Measurements from ENCODE around the gene MACROD2. TPM values are rescaled to one million over a fixed set of nuclear protein-coding genes. Genes with fewer than 3 reads are reported as not detected.

Gene MACROD2
- polyA plus RNA-seq (2011; rRNA removed), result 0.65 and 0.96 TPM in 2 replicates
- 0.43 and 0.53 TPM in 2 replicates for polyA plus RNA-seq (2012; cell fraction: cytosol; rRNA removed)
- polyA plus RNA-seq (2012; cell fraction: nucleus; rRNA removed), result 0.36 and 1.7 TPM in 2 replicates
- 0.71 to 1.3 TPM (median 1.2 TPM) in 3 replicates for polyA plus RNA-seq (2017; fragmentation: RNase III; extraction: RNeasy Plus Mini Kit Qiagen cat#74134 plus additional on column Dnase treatment)
- 2.1 and 2.3 TPM in 2 replicates for polyA minus RNA-seq (2011; rRNA and poly(A)+ RNA removed)

DNA sequence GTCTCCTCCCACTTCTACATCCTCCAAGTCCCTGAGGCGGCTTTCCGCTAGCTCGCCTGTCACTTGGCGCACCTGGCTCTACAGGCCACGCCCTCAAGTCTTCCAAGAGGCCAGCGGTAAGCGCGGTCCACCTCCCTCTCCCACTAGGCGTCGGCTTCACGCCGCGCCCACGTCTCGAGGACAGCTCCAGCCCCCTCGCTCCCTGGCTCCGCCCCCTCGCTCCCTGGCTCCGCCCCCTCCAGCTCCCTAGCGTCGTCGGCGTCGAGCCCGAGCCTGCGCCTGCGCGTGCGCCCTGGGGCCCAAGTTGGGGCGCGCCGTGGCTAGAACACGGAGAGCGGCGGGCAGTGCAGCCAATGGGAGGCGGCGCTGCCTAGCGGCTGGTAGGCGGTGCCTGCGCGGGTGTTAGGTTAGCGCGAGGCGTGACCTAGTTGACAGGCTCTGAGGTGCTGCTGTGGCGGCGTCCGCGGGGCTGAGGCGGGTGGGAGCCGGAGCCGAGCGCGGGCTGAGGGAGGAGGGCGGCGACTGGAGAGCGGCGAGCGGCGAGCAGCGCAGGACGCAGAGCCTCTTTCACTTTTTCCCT is at the start of gene MACROD2:
Gene MACROD2, plus strand, starts transcription at position 431 of the 580 bp plus-strand sequence.
- Histone ChIP-seq H3K4me2 (peak within 1 kb of the TSS; percentile 88), H3K27ac (peak within 1 kb of the TSS; percentile 57 to 80), H3K4me1 (no peaks in the 10 kb centered on the region), H3K9me3 (peaks cover 25% of the 10 kb centered on the region), H3K4me3 (peak within 1 kb of the TSS; percentile 80)
- TF ChIP-seq, protein P1, sequence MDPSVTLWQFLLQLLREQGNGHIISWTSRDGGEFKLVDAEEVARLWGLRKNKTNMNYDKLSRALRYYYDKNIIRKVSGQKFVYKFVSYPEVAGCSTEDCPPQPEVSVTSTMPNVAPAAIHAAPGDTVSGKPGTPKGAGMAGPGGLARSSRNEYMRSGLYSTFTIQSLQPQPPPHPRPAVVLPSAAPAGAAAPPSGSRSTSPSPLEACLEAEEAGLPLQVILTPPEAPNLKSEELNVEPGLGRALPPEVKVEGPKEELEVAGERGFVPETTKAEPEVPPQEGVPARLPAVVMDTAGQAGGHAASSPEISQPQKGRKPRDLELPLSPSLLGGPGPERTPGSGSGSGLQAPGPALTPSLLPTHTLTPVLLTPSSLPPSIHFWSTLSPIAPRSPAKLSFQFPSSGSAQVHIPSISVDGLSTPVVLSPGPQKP (IDR thresholded peaks at IDR 0.05; ENCODE audit: low read depth, low read length), result no peak
- no peak for TF ChIP-seq EHF (CRISPR knock-in tag; IDR thresholded peaks at IDR 0.05)
- TF ChIP-seq PHF8 (IDR thresholded peaks at IDR 0.05; ENCODE audit: borderline replicate concordance, low read depth), result 0 out of 2 replicates have a peak, but pooled peaks have one; percentile 30
- TF ChIP-seq, protein P2, sequence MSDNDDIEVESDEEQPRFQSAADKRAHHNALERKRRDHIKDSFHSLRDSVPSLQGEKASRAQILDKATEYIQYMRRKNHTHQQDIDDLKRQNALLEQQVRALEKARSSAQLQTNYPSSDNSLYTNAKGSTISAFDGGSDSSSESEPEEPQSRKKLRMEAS (IDR thresholded peaks at IDR 0.05), result peak; percentile 90
- TF ChIP-seq FOSL2 (IDR thresholded peaks at IDR 0.05), result no peak
- no peak for TF ChIP-seq FOSL2 (CRISPR knock-in tag; IDR thresholded peaks at IDR 0.05)
- TF ChIP-seq EHMT2 (IDR thresholded peaks at IDR 0.05; ENCODE audit: low read depth), result no peak
- TF ChIP-seq CBX8 (IDR thresholded peaks at IDR 0.05), result no peak
- TF ChIP-seq RNF2 (IDR thresholded peaks at IDR 0.05; ENCODE audit: borderline replicate concordance, low read depth), result no peak
- TF ChIP-seq ZNF302 (CRISPR knock-in tag; IDR thresholded peaks at IDR 0.05), result no peak
- TF ChIP-seq, protein P3, sequence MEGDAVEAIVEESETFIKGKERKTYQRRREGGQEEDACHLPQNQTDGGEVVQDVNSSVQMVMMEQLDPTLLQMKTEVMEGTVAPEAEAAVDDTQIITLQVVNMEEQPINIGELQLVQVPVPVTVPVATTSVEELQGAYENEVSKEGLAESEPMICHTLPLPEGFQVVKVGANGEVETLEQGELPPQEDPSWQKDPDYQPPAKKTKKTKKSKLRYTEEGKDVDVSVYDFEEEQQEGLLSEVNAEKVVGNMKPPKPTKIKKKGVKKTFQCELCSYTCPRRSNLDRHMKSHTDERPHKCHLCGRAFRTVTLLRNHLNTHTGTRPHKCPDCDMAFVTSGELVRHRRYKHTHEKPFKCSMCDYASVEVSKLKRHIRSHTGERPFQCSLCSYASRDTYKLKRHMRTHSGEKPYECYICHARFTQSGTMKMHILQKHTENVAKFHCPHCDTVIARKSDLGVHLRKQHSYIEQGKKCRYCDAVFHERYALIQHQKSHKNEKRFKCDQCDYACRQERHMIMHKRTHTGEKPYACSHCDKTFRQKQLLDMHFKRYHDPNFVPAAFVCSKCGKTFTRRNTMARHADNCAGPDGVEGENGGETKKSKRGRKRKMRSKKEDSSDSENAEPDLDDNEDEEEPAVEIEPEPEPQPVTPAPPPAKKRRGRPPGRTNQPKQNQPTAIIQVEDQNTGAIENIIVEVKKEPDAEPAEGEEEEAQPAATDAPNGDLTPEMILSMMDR (IDR thresholded peaks at IDR 0.05), result no peak
- TF ChIP-seq, protein P4, sequence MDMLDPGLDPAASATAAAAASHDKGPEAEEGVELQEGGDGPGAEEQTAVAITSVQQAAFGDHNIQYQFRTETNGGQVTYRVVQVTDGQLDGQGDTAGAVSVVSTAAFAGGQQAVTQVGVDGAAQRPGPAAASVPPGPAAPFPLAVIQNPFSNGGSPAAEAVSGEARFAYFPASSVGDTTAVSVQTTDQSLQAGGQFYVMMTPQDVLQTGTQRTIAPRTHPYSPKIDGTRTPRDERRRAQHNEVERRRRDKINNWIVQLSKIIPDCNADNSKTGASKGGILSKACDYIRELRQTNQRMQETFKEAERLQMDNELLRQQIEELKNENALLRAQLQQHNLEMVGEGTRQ (IDR thresholded peaks at IDR 0.05), result 0 out of 2 replicates have a peak, but pooled peaks have one; percentile 13
- no peak for TF ChIP-seq ESRRA (IDR thresholded peaks at IDR 0.05; ENCODE audit: borderline replicate concordance, low read length)
- no peak for TF ChIP-seq RARB (CRISPR knock-in tag; IDR thresholded peaks at IDR 0.05)
- TF ChIP-seq POLR2A (IDR thresholded peaks at IDR 0.05; ENCODE audit: low read length), result peak; percentile 40; the same call in 1 of the 2 replicates
- no peak for TF ChIP-seq NR3C1 (IDR thresholded peaks at IDR 0.05)
- TF ChIP-seq TP53 (CRISPR knock-in tag; IDR thresholded peaks at IDR 0.05), result no peak
- TF ChIP-seq EP300 (IDR thresholded peaks at IDR 0.05), result no peak
- TF ChIP-seq, protein P5, sequence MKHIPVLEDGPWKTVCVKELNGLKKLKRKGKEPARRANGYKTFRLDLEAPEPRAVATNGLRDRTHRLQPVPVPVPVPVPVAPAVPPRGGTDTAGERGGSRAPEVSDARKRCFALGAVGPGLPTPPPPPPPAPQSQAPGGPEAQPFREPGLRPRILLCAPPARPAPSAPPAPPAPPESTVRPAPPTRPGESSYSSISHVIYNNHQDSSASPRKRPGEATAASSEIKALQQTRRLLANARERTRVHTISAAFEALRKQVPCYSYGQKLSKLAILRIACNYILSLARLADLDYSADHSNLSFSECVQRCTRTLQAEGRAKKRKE (CRISPR knock-in tag; IDR thresholded peaks at IDR 0.05; ENCODE audit: low read depth), result no peak
- TF ChIP-seq FOXS1 (CRISPR knock-in tag; IDR thresholded peaks at IDR 0.05), result no peak
- TF ChIP-seq HEYL (CRISPR knock-in tag; IDR thresholded peaks at IDR 0.05), result no peak
- TF ChIP-seq CHD4 (IDR thresholded peaks at IDR 0.05; ENCODE audit: borderline replicate concordance), result no peak
- TF ChIP-seq MYC (IDR thresholded peaks at IDR 0.05; ENCODE audit: borderline replicate concordance, low read length), result no peak
- TF ChIP-seq ZSCAN20 (CRISPR knock-in tag; IDR thresholded peaks at IDR 0.05), result no peak
- TF ChIP-seq NFE2L2 (conservative IDR thresholded peaks at IDR 0.05; ENCODE audit: low read length), result no peak
- TF ChIP-seq HOXB13 (CRISPR knock-in tag; IDR thresholded peaks at IDR 0.05; ENCODE audit: low read depth), result no peak
- TF ChIP-seq ZFP36 (IDR thresholded peaks at IDR 0.05; ENCODE audit: borderline replicate concordance, partially characterized antibody), result no peak
- TF ChIP-seq HDAC2 (IDR thresholded peaks at IDR 0.05), result no peak
- no peak for TF ChIP-seq KDM5A (IDR thresholded peaks at IDR 0.05)
- TF ChIP-seq, protein P6, sequence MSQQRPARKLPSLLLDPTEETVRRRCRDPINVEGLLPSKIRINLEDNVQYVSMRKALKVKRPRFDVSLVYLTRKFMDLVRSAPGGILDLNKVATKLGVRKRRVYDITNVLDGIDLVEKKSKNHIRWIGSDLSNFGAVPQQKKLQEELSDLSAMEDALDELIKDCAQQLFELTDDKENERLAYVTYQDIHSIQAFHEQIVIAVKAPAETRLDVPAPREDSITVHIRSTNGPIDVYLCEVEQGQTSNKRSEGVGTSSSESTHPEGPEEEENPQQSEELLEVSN (IDR thresholded peaks at IDR 0.05; ENCODE audit: borderline replicate concordance, low read depth), result peak; percentile 95
- TF ChIP-seq, protein P7, sequence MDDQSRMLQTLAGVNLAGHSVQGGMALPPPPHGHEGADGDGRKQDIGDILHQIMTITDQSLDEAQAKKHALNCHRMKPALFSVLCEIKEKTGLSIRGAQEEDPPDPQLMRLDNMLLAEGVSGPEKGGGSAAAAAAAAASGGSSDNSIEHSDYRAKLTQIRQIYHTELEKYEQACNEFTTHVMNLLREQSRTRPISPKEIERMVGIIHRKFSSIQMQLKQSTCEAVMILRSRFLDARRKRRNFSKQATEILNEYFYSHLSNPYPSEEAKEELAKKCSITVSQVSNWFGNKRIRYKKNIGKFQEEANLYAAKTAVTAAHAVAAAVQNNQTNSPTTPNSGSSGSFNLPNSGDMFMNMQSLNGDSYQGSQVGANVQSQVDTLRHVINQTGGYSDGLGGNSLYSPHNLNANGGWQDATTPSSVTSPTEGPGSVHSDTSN (IDR thresholded peaks at IDR 0.05), result peak; percentile 98
- POLR2A ChIA-PET, result interaction anchor here (0.6 to 0.9 kb wide), 2 partner anchors 12 to 97 kb away, joined by 3 read pairs; no protein-coding TSS in a partner anchor
- DNase-seq (ENCODE audit: low read depth in 1 of 2, low spot score in 1 of 2) (peak; percentile 96 to 97), ATAC-seq (peak; percentile 96 to 99), FAIRE-seq (peak; percentile 96)
- WGBS (ENCODE audit: missing lambda C conversion rate), result 4% methylated on average over 18 of the region's 61 CpGs
- CTCF ChIA-PET, result interaction anchor here (0.6 to 1.7 kb wide), 4 partner anchors 22 to 340 kb away, joined by 3 read pairs; no protein-coding TSS in a partner anchor

Measured in A549 (cell line).